Measurements from ENCODE around the gene PNO1.
A peak's percentile ranks its signal among the peaks of the same experiment; 100 is the strongest.
"Not testable (repeated sequence)": the region's sequence is repeated elsewhere in the genome, so short reads cannot be mapped to it uniquely, and the experiment has no call there.

The PNO1 gene

GRCh38 chr2:68135448-68136320 lies 22.0 kb upstream of the PNO1 start:
- no peaks in the 10 kb centered on the region for H3K4me1 Mint-ChIP-seq
- H3K36me3 Mint-ChIP-seq, result peaks cover 11% of the 10 kb centered on the region
- no peak overlapping the region for H3K4me3 Mint-ChIP-seq
- H3K27me3 Mint-ChIP-seq, result no peaks in the 10 kb centered on the region
- no peaks in the 10 kb centered on the region for H3K9me3 Mint-ChIP-seq
- H3K27ac Mint-ChIP-seq, result peak overlapping the region; percentile 47

DNA sequence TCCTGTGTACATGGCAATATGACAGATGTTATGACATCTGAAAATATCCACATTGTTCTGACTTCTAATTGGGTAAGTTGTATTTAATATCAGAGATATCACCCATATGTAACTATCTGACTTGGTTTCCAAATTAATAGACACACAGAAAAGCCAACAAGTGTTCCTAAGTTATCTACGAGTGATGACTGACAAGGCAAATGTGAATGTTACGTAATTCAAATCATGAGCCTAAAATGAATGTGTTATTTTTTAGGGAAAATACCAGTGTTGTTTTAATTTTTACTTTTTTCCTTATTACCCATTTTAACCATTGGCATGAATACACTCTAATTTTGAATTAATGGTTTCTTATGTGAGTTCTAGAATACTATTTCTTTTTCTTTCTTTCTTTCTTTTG lies 15.8 kb upstream of the PNO1 start:
- Mint-ChIP-seq H3K4me1 (no peaks in the 10 kb centered on the region), H3K27me3 (no peaks in the 10 kb centered on the region), H3K9me3 (no peaks in the 10 kb centered on the region), H3K36me3 (peaks cover 10% of the 10 kb centered on the region), H3K27ac (no peak overlapping the region), H3K4me3 (no peak overlapping the region)

GRCh38 chr2:68151037-68151436 lies 6.7 kb upstream of the PNO1 start:
- no peak overlapping the region for H3K4me3 Mint-ChIP-seq
- peak overlapping the region; percentile 21 for H3K27ac Mint-ChIP-seq
- H3K27me3 Mint-ChIP-seq, result no peaks in the 10 kb centered on the region
- peaks cover 2% of the 10 kb centered on the region for H3K36me3 Mint-ChIP-seq
- H3K4me1 Mint-ChIP-seq, result peaks cover 44% of the 10 kb centered on the region
- H3K9me3 Mint-ChIP-seq, result no peaks in the 10 kb centered on the region

DNA sequence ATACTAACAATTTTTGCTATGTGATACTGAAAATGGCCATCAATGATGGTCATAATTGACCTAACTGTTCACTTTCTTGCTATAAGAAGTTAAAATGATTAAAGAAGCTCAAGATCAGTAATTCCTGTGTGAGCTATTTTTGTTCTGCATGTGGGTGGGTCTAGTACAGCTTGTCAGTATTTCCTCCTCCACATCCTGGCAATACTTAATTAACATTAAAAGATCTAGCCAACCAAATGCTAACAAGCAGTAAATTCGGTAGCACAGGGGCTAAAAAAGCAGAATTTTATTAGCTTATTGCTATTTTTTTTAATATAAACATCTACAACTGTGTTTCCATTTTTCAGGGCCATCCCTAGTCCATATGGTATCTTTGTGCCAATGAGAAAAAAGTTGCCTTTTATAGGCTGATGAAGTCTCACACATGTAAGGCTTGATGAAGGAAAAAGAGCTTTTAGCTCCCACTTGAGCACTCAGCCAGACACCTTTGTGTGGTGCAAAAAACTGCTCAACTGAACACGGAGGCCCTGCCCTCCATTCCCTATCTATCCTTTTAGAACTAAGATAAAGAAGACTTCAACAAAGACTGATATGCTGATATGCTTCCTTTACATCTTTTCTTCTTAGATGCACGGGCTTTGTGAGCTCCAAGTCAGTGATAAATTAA lies 4.9 kb upstream of the PNO1 start:
- H3K4me1 Mint-ChIP-seq, result peaks cover 50% of the 10 kb centered on the region
- peaks cover 2% of the 10 kb centered on the region for H3K36me3 Mint-ChIP-seq
- no peaks in the 10 kb centered on the region for H3K9me3 Mint-ChIP-seq
- H3K27me3 Mint-ChIP-seq, result no peaks in the 10 kb centered on the region
- peak overlapping the region; percentile 92 for H3K27ac Mint-ChIP-seq
- peak overlapping the region; percentile 74 for H3K4me3 Mint-ChIP-seq

- Mint-ChIP-seq H3K27me3 (no peaks in the 10 kb centered on the region), H3K9me3 (no peaks in the 10 kb centered on the region), H3K4me1 (peaks cover 60% of the 10 kb centered on the region), H3K36me3 (peaks cover 12% of the 10 kb centered on the region), H3K4me3 (peak overlapping the region; percentile 98), H3K27ac (peak overlapping the region; percentile 41)
Measured at GRCh38 chr2:68155618-68156017, 2.1 kb upstream of the PNO1 start.

- Mint-ChIP-seq H3K9me3 (no peaks in the 10 kb centered on the region), H3K27ac (peak overlapping the region; percentile 99), H3K36me3 (peaks cover 18% of the 10 kb centered on the region), H3K4me3 (peak overlapping the region; percentile 98), H3K4me1 (peaks cover 60% of the 10 kb centered on the region), H3K27me3 (no peaks in the 10 kb centered on the region)
Measured at GRCh38 chr2:68156419-68156818, 1.3 kb upstream of the PNO1 start.

DNA sequence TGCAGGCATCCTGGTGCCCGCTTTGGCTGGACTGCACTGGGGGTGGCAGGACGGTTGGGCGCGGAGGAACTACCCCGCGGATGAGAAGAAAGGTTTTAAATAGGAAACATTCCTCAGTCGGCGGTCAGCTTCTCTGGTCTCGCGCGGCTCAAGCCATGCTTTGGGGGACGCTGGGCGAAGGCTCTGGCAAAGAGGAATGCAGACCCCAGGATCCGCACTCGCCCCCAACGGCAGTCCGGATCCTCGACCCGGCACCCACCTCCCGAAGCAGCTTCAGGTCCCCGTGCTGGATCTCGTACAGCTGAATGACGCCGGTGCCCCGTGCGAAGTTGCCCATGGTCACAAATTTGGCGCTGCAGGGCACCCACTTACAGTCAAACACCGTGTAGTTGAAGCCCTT lies 686 bp upstream of the PNO1 start:
- Mint-ChIP-seq H3K27ac (peak overlapping the region; percentile 99), H3K4me1 (peaks cover 55% of the 10 kb centered on the region), H3K9me3 (no peaks in the 10 kb centered on the region), H3K36me3 (peaks cover 18% of the 10 kb centered on the region), H3K4me3 (peak overlapping the region; percentile 98), H3K27me3 (no peaks in the 10 kb centered on the region)

DNA sequence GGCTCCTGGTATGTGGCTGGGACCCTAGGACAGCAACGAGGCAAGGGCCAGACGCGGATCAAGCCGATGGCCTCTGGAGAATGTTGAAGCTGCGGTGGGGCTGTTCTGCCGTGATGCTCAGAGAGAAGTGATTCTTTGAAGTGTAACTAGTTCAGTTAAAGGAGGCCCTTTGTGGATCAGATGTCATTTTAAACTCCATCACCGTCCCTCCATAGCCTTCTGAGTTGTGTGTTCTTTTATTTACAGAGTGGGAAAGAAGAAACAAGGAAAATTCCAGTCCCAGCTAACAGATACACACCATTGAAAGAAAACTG lies 403 bp downstream of the PNO1 start:
- peak overlapping the region; percentile 98 for H3K4me3 Mint-ChIP-seq
- peak overlapping the region; percentile 99 for H3K27ac Mint-ChIP-seq
- H3K9me3 Mint-ChIP-seq, result no peaks in the 10 kb centered on the region
- H3K36me3 Mint-ChIP-seq, result peaks cover 22% of the 10 kb centered on the region
- H3K27me3 Mint-ChIP-seq, result no peaks in the 10 kb centered on the region
- peaks cover 52% of the 10 kb centered on the region for H3K4me1 Mint-ChIP-seq

GRCh38 chr2:68163641-68164040 lies 6.0 kb downstream of the PNO1 start:
- Mint-ChIP-seq H3K27me3 (no peaks in the 10 kb centered on the region), H3K36me3 (peaks cover 30% of the 10 kb centered on the region)

GRCh38 chr2:68167186-68167585 lies 9.5 kb downstream of the PNO1 start:
- H3K27me3 Mint-ChIP-seq, result no peaks in the 10 kb centered on the region
- peaks cover 29% of the 10 kb centered on the region for H3K4me1 Mint-ChIP-seq
- H3K36me3 Mint-ChIP-seq, result peaks cover 15% of the 10 kb centered on the region
- no peak overlapping the region for H3K4me3 Mint-ChIP-seq
- peak overlapping the region; percentile 21 for H3K27ac Mint-ChIP-seq
- no peaks in the 10 kb centered on the region for H3K9me3 Mint-ChIP-seq

More at GRCh38 chr2:68163641-68164040, 6.0 kb downstream of the PNO1 start:
- Mint-ChIP-seq H3K4me1 (peaks cover 53% of the 10 kb centered on the region), H3K4me3 (no peak overlapping the region), H3K27ac (no peak overlapping the region), H3K9me3 (no peaks in the 10 kb centered on the region)

GRCh38 chr2:68169308-68169707 lies 11.6 kb downstream of the PNO1 start:
- no peaks in the 10 kb centered on the region for H3K9me3 Mint-ChIP-seq
- H3K4me1 Mint-ChIP-seq, result peaks cover 32% of the 10 kb centered on the region
- peaks cover 19% of the 10 kb centered on the region for H3K36me3 Mint-ChIP-seq
- H3K27ac Mint-ChIP-seq, result no peak overlapping the region
- H3K4me3 Mint-ChIP-seq, result no peak overlapping the region
- H3K27me3 Mint-ChIP-seq, result no peaks in the 10 kb centered on the region

DNA sequence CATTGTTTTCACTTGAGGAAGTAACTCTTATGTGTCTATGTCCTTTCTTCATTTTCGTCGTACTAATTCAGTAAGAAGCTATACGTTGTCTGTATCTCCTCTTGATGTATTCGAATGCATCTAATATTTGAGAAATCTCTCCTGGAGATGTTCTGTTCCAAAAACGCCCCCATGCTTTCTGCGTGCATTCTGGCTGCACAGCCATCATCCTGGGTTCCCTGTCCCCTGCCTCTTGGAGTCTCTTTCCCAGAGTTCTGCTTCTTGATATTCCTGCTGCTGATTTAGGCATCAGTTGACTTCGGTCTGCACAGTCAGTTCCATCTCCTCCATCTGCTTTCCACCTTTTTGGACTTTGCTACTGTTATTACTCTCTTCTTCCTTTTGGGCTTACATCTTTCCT lies 13.5 kb downstream of the PNO1 start:
- Mint-ChIP-seq H3K27ac (no peak overlapping the region), H3K27me3 (no peaks in the 10 kb centered on the region), H3K4me1 (peaks cover 27% of the 10 kb centered on the region), H3K9me3 (no peaks in the 10 kb centered on the region), H3K4me3 (no peak overlapping the region), H3K36me3 (peaks cover 17% of the 10 kb centered on the region)

- H3K27me3 Mint-ChIP-seq, result no peaks in the 10 kb centered on the region
- H3K4me3 Mint-ChIP-seq, result no peak overlapping the region
- H3K36me3 Mint-ChIP-seq, result peaks cover 15% of the 10 kb centered on the region
- H3K4me1 Mint-ChIP-seq, result peaks cover 22% of the 10 kb centered on the region
- no peak overlapping the region for H3K27ac Mint-ChIP-seq
- H3K9me3 Mint-ChIP-seq, result no peaks in the 10 kb centered on the region
Measured at GRCh38 chr2:68171684-68172083, 14.0 kb downstream of the PNO1 start.

GRCh38 chr2:68172521-68172920 lies 14.8 kb downstream of the PNO1 start:
- Mint-ChIP-seq H3K27me3 (no peaks in the 10 kb centered on the region), H3K4me3 (no peak overlapping the region), H3K9me3 (no peaks in the 10 kb centered on the region), H3K36me3 (peaks cover 10% of the 10 kb centered on the region), H3K27ac (no peak overlapping the region), H3K4me1 (peaks cover 19% of the 10 kb centered on the region)

- H3K9me3 Mint-ChIP-seq, result no peaks in the 10 kb centered on the region
- no peak overlapping the region for H3K4me3 Mint-ChIP-seq
- H3K4me1 Mint-ChIP-seq, result peaks cover 14% of the 10 kb centered on the region
- no peaks in the 10 kb centered on the region for H3K27me3 Mint-ChIP-seq
- H3K36me3 Mint-ChIP-seq, result peaks cover 9% of the 10 kb centered on the region
- no peak overlapping the region for H3K27ac Mint-ChIP-seq
Measured at GRCh38 chr2:68172990-68173700, 15.5 kb downstream of the PNO1 start.

DNA sequence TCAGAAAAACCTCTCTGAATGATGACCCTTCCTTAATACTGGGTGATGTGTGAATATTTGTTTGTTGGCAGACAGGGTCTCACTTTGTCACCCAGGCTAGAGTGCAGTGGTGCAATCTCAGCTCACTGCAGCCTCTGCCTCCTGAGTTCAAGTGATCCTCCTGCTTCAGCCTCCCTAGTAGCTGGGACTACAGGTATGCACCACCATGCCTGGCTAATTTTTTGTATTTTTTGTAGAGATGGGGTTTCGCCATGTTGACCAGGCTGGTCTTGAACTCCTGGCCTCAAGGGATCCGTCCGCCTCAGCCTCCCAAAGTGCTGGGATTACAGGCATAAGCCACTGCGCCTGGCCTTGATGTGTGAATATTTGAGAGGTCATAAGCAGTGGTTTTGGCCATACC lies 17.5 kb downstream of the PNO1 start:
- Mint-ChIP-seq H3K4me1 (peaks cover 27% of the 10 kb centered on the region), H3K36me3 (peaks cover 12% of the 10 kb centered on the region)
- not testable (repeated sequence) for H3K27me3 Mint-ChIP-seq, H3K9me3 Mint-ChIP-seq, H3K27ac Mint-ChIP-seq, H3K4me3 Mint-ChIP-seq

All from activated naive CD4-positive, alpha-beta T cell treated with anti-CD3 and anti-CD28 coated beads, Interleukin-2, amount 50 U/mL, for 24 hours (primary cell).